Measurements from ENCODE around the gene PTPRM. TPM values are rescaled to one million over a fixed set of nuclear protein-coding genes. Genes with fewer than 3 reads are reported as not detected.

PTPRM gene
- total and polyA plus RNA-seq, 2 donors (not counting 3 experiments of a cell fraction or from before 2014, with no cell fraction given), result 37.4 to 43.7 TPM

GRCh38 chr18:8354304-8354703 lies 787.2 kb downstream of the PTPRM start:
- H3K9ac ChIP-seq (replicated peaks; ENCODE audit: extremely low read depth, insufficient read depth, low read length), result no peak overlapping the region
- H3K36me3 ChIP-seq (ENCODE audit: control insufficient read depth in 2 of 2, extremely low read depth in 1 of 2, insufficient read depth in 2 of 2, low read length in 2 of 2), result no peaks in the 10 kb centered on the region
- no peak overlapping the region for H3K4me2 ChIP-seq (ENCODE audit: insufficient read depth, low read length)
- BruUV-seq (replicated peaks), result no TSS peak
- H3K27ac ChIP-seq (ENCODE audit: insufficient read depth, low read depth, low read length), result no peak overlapping the region
- no peaks in the 10 kb centered on the region for H3K9me3 ChIP-seq (replicated peaks; ENCODE audit: control insufficient read depth, insufficient read depth, low read length)
- no peaks in the 10 kb centered on the region for H3K4me1 ChIP-seq (ENCODE audit: control insufficient read depth, extremely low read depth, insufficient read depth, low read length)
- dilution Hi-C loops (cut with MboI; ENCODE audit: extremely low pct_ligation_motif_present, low sequenced_read_pairs), result no loop called here
- CTCF ChIA-PET, result interaction anchor here (1.6 kb wide), 1 partner anchor 15 kb away, joined by 3 read pairs; no protein-coding TSS in a partner anchor
- H3K27me3 ChIP-seq (ENCODE audit: control insufficient read depth in 2 of 2, insufficient read depth in 2 of 2, low read length in 2 of 2), result no peaks in the 10 kb centered on the region
- H2AFZ ChIP-seq (ENCODE audit: low read depth, low read length), result no peak overlapping the region
- no peaks in the 10 kb centered on the region for H4K20me1 ChIP-seq (replicated peaks; ENCODE audit: control insufficient read depth, extremely low read depth, insufficient read depth, low read length)
- POLR2A ChIA-PET, result no interaction called here
- H3K79me2 ChIP-seq (ENCODE audit: control insufficient read depth, insufficient read depth, low read length), result no peaks in the 10 kb centered on the region
- no peak overlapping the region for H3K4me3 ChIP-seq (replicated peaks in 1 of 3; ENCODE audit: insufficient read depth in 1 of 3, low read depth in 1 of 3, low read length in 3 of 3)
- intact Hi-C loops (cut with micrococcal nuclease), result no loop called here
- no peaks in the 10 kb centered on the region for H3K9me1 ChIP-seq (replicated peaks; ENCODE audit: control insufficient read depth, extremely low read depth, insufficient read depth, low read length)
- FAIRE-seq, result no peak
- TF ChIP-seq MYC (IDR thresholded peaks at IDR 0.05; ENCODE audit: low read depth, low read length), result no peak
- TF ChIP-seq, protein P1, sequence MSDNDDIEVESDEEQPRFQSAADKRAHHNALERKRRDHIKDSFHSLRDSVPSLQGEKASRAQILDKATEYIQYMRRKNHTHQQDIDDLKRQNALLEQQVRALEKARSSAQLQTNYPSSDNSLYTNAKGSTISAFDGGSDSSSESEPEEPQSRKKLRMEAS (IDR thresholded peaks at IDR 0.05; ENCODE audit: insufficient read depth, insufficient read length), result no peak
- no peak for TF ChIP-seq POLR2A (IDR thresholded peaks at IDR 0.05; ENCODE audit: low read depth, low read length)
- no peak for TF ChIP-seq POLR2AphosphoS5 (IDR thresholded peaks at IDR 0.05; ENCODE audit: insufficient read depth, low read depth, low read length)
- no peak for TF ChIP-seq JUN (IDR thresholded peaks at IDR 0.05; ENCODE audit: borderline replicate concordance, insufficient read depth, insufficient read length, low read depth)
- peak; percentile 18 for DNase-seq (ENCODE audit: low read depth, low spot score)

- no peaks in the 10 kb centered on the region for H3K4me1 ChIP-seq (ENCODE audit: control insufficient read depth, extremely low read depth, insufficient read depth, low read length)
- H3K79me2 ChIP-seq (ENCODE audit: control insufficient read depth, insufficient read depth, low read length), result no peaks in the 10 kb centered on the region
- no peaks in the 10 kb centered on the region for H3K9me3 ChIP-seq (replicated peaks; ENCODE audit: control insufficient read depth, insufficient read depth, low read length)
- no peak overlapping the region for H2AFZ ChIP-seq (ENCODE audit: low read depth, low read length)
- no peaks in the 10 kb centered on the region for H3K27me3 ChIP-seq (ENCODE audit: control insufficient read depth in 2 of 2, insufficient read depth in 2 of 2, low read length in 2 of 2)
- no peak overlapping the region for H3K4me3 ChIP-seq (replicated peaks in 1 of 3; ENCODE audit: insufficient read depth in 1 of 3, low read depth in 1 of 3, low read length in 3 of 3)
- H4K20me1 ChIP-seq (replicated peaks; ENCODE audit: control insufficient read depth, extremely low read depth, insufficient read depth, low read length), result no peaks in the 10 kb centered on the region
- TF ChIP-seq CTCF (IDR thresholded peaks at IDR 0.05; ENCODE audit: extremely low read depth in 1 of 2, insufficient read depth in 1 of 2, low read depth in 1 of 2, low read length in 2 of 2) (no peak), EZH2 (IDR thresholded peaks at IDR 0.05; ENCODE audit: borderline replicate concordance, low read depth, low read length, severe bottlenecking) (no peak), GATA2 (IDR thresholded peaks at IDR 0.05; ENCODE audit: insufficient read depth, insufficient read length, low read depth, low read length) (no peak), POLR2AphosphoS5 (IDR thresholded peaks at IDR 0.05; ENCODE audit: insufficient read depth, low read depth, low read length) (no peak), JUN (IDR thresholded peaks at IDR 0.05; ENCODE audit: borderline replicate concordance, insufficient read depth, insufficient read length, low read depth) (no peak), POLR2A (IDR thresholded peaks at IDR 0.05; ENCODE audit: low read depth, low read length) (no peak), MYC (IDR thresholded peaks at IDR 0.05; ENCODE audit: low read depth, low read length) (no peak), FOS (IDR thresholded peaks at IDR 0.05; ENCODE audit: borderline replicate concordance, insufficient read depth, low read length) (no peak)
- TF ChIP-seq, protein P1 (IDR thresholded peaks at IDR 0.05; ENCODE audit: insufficient read depth, insufficient read length), result no peak
- no peak for FAIRE-seq
- H3K9me1 ChIP-seq (replicated peaks; ENCODE audit: control insufficient read depth, extremely low read depth, insufficient read depth, low read length), result no peaks in the 10 kb centered on the region
- no peaks in the 10 kb centered on the region for H3K36me3 ChIP-seq (ENCODE audit: control insufficient read depth in 2 of 2, extremely low read depth in 1 of 2, insufficient read depth in 2 of 2, low read length in 2 of 2)
- intact Hi-C loops (cut with micrococcal nuclease) (no loop called here), dilution Hi-C loops (cut with MboI; ENCODE audit: extremely low pct_ligation_motif_present, low sequenced_read_pairs) (no loop called here)
- ChIA-PET POLR2A (no interaction called here), CTCF (no interaction called here)
- BruUV-seq (replicated peaks), result no TSS peak
- H3K27ac ChIP-seq (ENCODE audit: insufficient read depth, low read depth, low read length), result no peak overlapping the region
- H3K4me2 ChIP-seq (ENCODE audit: insufficient read depth, low read length), result no peak overlapping the region
- no peak overlapping the region for H3K9ac ChIP-seq (replicated peaks; ENCODE audit: extremely low read depth, insufficient read depth, low read length)
- DNase-seq (ENCODE audit: low read depth, low spot score), result no peak
Measured at GRCh38 chr18:8356001-8356400, 788.9 kb downstream of the PTPRM start.

Measured in endothelial cell of umbilical vein (primary cell).